ENCODE data around the gene MRO. TPM values are rescaled to one million over a fixed set of nuclear protein-coding genes. Genes with fewer than 3 reads are reported as not detected.

Gene MRO
- total RNA-seq, 2 donors from 2014 or later: 2.1 to 2.6 TPM

- H3K27me3 ChIP-seq: no peaks in the 10 kb centered on the region
- no peak for TF ChIP-seq CTCF (IDR thresholded peaks at IDR 0.05)
- DNase-seq (ENCODE audit: low spot score): no peak
- no peaks in the 10 kb centered on the region for H3K9me3 ChIP-seq
- H3K36me3 ChIP-seq: no peaks in the 10 kb centered on the region
- H3K4me3 ChIP-seq: no peak overlapping the region
- peaks cover 0 to 10% of the 10 kb centered on the region in 2 donors for H3K4me1 ChIP-seq
- no peak overlapping the region for H3K27ac ChIP-seq
These were observed 5.4 kb downstream of the MRO start for GRCh38 chr18:50814395-50814794.

GRCh38 chr18:50813353-50813752 lies 6.5 kb downstream of the MRO start:
- H3K4me1 ChIP-seq: peaks cover 0 to 4% of the 10 kb centered on the region in 2 donors
- no peaks in the 10 kb centered on the region for H3K36me3 ChIP-seq
- no peaks in the 10 kb centered on the region for H3K27me3 ChIP-seq
- no peak overlapping the region for H3K27ac ChIP-seq
- H3K4me3 ChIP-seq: no peak overlapping the region
- no peaks in the 10 kb centered on the region for H3K9me3 ChIP-seq
- no peak for DNase-seq (ENCODE audit: low spot score)
- no peak for TF ChIP-seq CTCF (IDR thresholded peaks at IDR 0.05)

GRCh38 chr18:50812834-50813233 lies 7.0 kb downstream of the MRO start:
- no peak for TF ChIP-seq CTCF (IDR thresholded peaks at IDR 0.05)

GRCh38 chr18:50807176-50807575 lies 12.6 kb downstream of the MRO start:
- Histone ChIP-seq H3K27me3 (no peaks in the 10 kb centered on the region), H3K4me3 (no peak overlapping the region), H3K4me1 (no peaks in the 10 kb centered on the region), H3K36me3 (no peaks in the 10 kb centered on the region), H3K27ac (no peak overlapping the region), H3K9me3 (no peaks in the 10 kb centered on the region)
- no peak for DNase-seq (ENCODE audit: low spot score)
- no peak for TF ChIP-seq CTCF (IDR thresholded peaks at IDR 0.05)

More at GRCh38 chr18:50812834-50813233, 7.0 kb downstream of the MRO start:
- Histone ChIP-seq H3K36me3 (no peaks in the 10 kb centered on the region), H3K9me3 (no peaks in the 10 kb centered on the region), H3K4me3 (no peak overlapping the region), H3K27ac (no peak overlapping the region), H3K27me3 (no peaks in the 10 kb centered on the region), H3K4me1 (no peaks in the 10 kb centered on the region)
- DNase-seq (ENCODE audit: low spot score): no peak

GRCh38 chr18:50806208-50806616 lies 13.6 kb downstream of the MRO start:
- Histone ChIP-seq H3K27ac (no peak overlapping the region), H3K9me3 (no peaks in the 10 kb centered on the region), H3K36me3 (no peaks in the 10 kb centered on the region), H3K4me1 (no peaks in the 10 kb centered on the region), H3K4me3 (no peak overlapping the region), H3K27me3 (no peaks in the 10 kb centered on the region)
- no peak for DNase-seq (ENCODE audit: low spot score)
- TF ChIP-seq CTCF (IDR thresholded peaks at IDR 0.05): no peak

GRCh38 chr18:50805732-50806131 lies 14.1 kb downstream of the MRO start:
- no peak for DNase-seq (ENCODE audit: low spot score)
- no peak for TF ChIP-seq CTCF (IDR thresholded peaks at IDR 0.05)
- no peaks in the 10 kb centered on the region for H3K9me3 ChIP-seq
- no peaks in the 10 kb centered on the region for H3K4me1 ChIP-seq
- no peaks in the 10 kb centered on the region for H3K27me3 ChIP-seq
- H3K27ac ChIP-seq: no peak overlapping the region
- H3K4me3 ChIP-seq: no peak overlapping the region
- no peaks in the 10 kb centered on the region for H3K36me3 ChIP-seq
